ENCODE measurements around the gene KLHDC8A.
A peak's percentile ranks its signal among the peaks of the same experiment; 100 is the strongest.

KLHDC8A gene

DNA sequence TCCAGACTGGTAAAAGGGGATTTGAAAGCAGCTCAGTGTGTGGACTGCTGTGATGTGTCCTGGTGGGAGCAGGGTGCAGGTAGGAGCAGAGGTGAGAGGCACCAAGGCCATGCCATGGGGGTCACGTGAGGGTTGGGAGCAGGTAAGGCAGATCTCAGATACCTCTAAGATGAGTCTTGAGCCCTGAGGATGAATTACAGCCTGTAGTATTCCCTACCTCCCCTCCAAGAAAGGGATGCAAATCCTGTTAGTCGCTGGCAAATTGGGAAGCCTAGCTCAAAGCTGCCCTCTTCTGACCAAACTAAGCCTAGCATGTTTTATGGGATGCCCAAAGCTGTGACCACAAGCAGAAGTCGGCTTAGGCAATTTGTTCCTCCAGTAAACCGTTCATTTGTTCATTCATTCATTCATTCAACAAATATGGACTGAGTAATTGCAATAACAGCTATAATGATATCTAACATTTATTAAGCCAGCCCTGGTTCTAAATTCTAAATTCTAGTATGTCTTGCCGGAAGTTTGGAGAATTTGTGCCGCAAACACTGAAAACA lies 31.3 kb downstream of the KLHDC8A start:
- peak; percentile 32 for DNase-seq (ENCODE audit: low read depth, low spot score)
- H3K4me3 ChIP-seq (ENCODE audit: low read length), result no peak overlapping the region

DNA sequence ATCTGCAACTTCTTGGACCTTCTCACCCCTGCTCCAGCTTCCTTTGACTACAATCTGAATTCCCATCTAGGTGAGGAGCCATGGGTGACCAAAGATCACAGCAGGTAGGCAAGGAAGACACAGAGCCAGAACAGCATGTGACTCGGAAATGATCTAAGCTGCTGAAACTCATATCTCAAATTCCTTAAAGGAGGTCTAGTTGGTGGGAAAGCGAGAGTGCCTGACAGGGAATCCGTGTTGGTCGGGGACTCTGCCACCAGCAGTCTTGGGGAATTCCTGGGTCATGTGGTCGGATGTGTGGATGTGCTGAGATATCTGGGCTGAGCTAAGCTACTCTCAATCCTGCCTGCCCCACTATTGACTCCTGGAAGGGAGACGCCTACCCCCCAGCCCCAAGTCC lies 31.9 kb downstream of the KLHDC8A start:
- no peak overlapping the region for H3K4me3 ChIP-seq (ENCODE audit: low read length)
- DNase-seq (ENCODE audit: low read depth, low spot score), result no peak

DNA sequence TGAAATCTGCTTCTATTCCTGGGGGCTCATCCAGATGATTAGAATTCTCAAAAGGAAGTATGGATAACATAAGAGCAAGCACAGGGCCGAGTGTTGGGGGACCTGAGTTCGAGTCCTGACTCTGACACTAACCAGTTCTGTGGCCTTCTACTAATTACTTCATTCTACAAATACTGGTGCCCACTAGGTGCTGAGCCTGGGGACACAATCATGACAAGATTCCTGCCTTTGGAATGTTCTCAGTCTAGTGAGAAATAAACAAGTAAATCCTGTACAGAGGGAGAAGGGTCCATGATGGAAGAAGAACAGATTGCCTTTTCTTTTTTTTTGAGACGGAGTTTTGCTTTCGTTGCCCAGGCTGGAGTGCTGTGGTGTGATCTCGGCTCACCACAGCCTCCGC lies 32.9 kb downstream of the KLHDC8A start:
- H3K4me3 ChIP-seq (ENCODE audit: low read length), result no peak overlapping the region
- DNase-seq (ENCODE audit: low read depth, low spot score), result no peak

DNA sequence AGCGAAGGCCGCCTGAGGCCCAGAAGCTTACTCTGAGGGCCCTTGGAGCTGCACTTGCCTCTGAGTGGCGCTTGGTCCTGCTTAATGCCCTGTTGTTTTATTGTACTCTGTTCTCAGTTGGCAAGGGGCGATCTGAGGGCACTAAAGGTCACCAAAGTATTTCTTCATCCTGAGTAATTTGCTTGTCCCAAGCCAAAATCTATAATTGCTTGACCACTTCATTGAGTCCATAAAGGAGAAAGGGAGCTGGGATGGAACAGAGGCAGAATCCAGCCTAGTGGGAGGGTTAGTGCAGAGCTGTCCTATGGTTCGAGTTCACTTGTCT lies 34.8 kb downstream of the KLHDC8A start:
- no peak for DNase-seq (ENCODE audit: low read depth, low spot score)
- no peak overlapping the region for H3K4me3 ChIP-seq (ENCODE audit: low read length)

DNA sequence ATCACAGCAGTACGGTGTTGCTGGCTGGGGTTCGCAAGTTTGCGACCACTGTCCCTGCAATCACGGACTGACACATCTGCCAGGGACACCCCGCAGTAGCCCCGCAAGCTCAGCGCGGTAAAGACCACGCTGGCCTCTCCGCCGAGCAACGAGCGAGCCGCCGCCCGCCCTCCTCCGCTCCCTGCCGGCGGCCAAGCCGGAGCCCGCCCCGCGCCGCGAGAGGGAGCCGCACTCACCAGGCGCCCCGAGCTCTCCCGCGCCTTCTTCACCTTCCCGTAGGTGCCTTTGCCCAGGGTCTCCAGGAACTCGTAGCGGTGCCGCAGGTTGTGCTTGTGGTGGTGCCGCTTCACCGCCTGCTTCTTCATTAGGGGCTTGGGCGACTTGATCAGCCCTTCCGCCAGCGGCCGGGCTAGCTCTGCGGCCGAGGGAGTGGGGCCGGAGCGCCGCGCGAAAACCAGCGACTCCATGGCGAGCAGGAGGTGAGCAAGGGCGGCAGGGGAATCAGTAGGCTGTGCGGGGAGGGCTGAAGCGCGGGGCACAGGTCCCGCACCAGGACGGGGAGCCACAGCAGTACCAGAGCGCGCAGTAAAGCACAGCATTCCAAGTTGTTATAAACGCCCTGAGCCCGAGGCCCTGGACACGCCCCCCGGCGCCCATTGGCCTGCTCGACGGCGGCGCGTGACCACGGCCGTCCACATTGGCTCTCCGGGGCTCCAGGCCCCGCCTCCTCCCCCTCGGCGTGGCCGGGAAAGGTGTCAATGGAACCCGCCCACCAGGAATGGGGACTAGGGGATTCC lies 35.4 kb downstream of the KLHDC8A start, which contains the start of gene NUAK2:
Gene NUAK2 (minus strand): TSS at position 584 of the 797 bp plus-strand sequence. CDS start 117 bp downstream, at position 467.
- no peak within 1 kb of the TSS for H3K4me3 ChIP-seq (ENCODE audit: low read length)
- DNase-seq (ENCODE audit: low read depth, low spot score), result no peak

DNA sequence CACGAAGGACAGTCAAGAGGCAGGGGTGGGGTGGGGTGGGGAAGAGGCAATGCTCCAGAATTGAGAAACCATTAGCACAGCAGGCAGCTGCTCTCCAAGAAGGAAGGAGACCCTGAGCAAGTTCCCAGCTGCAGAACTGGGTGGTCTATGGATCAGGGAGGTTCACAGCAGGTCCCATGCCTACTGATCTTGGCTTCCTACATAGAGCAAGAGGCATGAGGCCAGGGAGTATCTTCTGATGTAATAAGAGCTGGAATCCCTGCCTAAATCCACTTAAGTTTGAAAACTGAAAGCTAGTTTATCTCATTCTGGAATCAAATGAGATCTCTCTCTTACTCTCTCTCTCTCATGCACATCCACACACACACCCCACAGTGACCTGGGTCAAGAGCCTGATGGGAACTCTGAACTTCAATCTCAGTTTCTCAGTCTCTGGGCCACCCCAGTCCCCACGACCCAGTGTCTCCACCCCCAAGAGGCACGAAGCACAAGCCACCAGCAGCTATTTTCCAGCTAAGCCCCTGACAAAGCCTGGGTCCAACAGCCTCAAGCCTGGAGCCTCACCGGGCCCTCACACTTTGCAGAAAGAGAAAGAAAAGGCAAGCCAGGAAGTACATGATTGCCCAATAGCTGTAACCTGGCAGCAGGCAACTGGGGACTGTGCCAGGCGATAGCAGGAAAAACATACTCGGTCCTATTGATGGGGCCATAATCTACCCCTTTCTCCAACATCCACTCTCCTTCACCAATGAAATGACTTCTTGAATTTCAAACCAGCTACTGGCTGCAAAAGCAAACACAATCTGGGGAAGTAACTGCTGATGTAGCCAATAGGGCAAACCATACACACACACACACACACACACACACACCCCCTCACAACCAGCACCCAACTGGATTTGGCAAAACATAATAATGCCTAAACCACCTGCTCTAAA lies 37.4 kb downstream of the KLHDC8A start:
- H3K4me3 ChIP-seq (ENCODE audit: low read length), result no peak overlapping the region
- DNase-seq (ENCODE audit: low read depth, low spot score), result no peak

DNA sequence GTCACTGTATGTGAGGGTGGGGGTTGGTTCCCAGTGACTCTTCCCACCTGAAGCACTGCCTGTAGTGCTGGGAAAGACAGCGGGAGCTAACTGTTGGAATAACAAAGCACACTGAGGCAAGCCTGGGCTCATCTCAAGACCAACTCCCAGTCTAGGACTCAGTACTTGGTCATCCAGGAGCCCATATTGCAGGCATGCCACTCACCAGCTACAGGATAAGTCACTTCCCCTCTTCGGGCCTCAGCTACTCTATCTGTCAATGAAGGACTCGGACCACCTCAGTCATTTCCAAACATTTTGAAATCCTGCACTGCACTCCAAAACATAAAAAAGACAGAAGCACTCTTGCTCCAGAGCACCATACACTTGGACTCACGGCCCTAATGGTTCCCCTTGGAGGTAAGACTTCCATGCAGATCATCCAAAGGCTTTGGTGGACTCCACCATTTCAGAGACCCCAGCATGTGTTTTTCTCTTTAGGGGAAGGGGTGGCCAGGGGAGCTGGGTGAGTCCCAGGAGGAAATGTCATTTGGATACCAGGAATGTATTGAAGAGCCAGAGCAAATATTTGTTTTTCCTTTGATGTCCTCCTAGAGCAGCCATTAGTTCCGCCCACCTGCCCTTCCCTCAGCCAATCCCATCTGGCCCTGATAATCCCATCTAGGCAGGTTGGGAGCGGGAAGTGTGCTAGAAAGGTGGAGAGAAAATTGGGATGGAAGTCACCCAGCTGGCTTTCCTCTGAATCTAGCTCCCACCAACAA lies 38.3 kb downstream of the KLHDC8A start:
- no peak for DNase-seq (ENCODE audit: low read depth, low spot score)
- H3K4me3 ChIP-seq (ENCODE audit: low read length), result no peak overlapping the region

DNA sequence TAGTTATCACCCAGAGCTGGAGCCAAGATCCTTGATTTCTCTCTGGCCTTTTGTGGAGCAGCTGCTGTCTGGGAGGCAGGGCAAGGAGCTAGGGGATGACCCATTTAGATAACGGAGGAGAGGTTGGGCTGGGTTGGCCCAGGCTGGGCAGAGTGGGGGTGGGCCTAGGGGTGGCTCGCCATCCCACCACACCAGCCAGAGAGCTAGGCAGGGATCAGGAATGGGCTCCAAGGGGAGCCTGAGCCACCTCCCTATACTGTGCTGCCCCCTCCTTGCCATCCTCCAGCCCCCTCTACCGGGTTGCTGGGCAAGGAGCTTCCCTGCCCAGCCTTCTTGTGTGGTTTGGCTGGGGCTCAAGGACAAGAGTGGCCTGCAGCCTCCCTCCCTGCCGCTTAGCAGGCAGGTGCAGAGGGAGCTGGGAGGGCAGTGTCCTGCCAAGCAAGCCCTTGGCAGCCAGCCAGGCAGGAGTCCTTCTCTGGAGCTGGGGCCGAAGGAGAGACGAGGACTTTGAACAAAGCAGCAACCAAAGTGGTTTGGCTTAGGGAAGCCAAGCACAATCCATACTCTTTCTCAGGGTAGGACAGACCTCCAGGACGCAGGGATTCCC lies 39.3 kb downstream of the KLHDC8A start:
- no peak for DNase-seq (ENCODE audit: low read depth, low spot score)

DNA sequence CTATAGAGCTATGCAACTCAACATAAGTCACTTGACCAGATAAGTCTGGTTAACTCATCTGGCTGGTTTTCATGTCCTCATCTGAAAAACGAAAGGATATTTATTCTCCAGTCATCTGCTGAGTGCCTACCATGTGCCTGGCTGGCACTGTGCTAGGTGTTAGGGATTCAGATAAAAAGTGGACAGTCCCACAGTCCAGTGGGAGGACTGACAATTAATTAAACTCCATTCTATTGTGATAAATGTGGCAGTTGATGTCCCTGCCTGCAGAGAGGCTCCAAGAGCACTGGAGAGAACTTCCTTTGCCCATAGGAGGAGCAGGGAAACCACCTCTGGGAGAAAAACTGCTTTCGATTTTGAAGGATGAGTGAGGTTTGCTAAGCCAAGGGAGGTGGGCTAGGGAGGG lies 40.6 kb downstream of the KLHDC8A start:
- no peak for DNase-seq (ENCODE audit: low read depth, low spot score)
- H3K4me3 ChIP-seq (ENCODE audit: low read length), result no peak overlapping the region

More for the DNA sequence above, 39.3 kb downstream of the KLHDC8A start:
- H3K4me3 ChIP-seq (ENCODE audit: low read length), result no peak overlapping the region

DNA sequence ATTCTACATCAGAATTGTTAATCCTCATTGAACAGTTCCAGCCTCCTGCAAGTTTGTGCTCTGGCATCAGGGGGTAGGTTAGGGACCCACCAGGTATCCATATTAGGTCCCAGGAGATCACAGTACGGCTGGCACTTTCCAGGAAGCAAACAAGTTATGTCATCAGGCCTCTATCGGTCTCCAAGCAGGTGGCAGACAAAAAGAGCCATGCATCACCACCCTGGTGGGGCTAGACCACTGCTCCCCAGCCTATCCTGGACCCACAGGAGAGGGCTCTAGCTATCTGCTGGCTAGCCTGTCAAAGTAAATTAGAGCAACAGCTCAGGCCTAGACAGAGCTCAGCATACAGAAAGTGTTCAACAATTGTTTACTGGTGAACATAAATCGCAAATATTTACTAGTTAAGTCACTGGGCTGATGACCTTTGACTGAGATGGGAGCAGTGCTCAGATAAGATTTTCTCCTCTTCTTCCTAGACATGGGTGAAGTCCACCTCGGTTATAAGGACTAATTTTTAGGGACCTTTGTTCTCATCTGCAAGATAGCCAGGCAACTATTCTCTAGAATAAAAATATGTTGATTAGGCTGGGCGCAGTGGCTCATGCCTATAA lies 41.6 kb downstream of the KLHDC8A start:
- no peak overlapping the region for H3K4me3 ChIP-seq (ENCODE audit: low read length)
- DNase-seq (ENCODE audit: low read depth, low spot score), result no peak

DNA sequence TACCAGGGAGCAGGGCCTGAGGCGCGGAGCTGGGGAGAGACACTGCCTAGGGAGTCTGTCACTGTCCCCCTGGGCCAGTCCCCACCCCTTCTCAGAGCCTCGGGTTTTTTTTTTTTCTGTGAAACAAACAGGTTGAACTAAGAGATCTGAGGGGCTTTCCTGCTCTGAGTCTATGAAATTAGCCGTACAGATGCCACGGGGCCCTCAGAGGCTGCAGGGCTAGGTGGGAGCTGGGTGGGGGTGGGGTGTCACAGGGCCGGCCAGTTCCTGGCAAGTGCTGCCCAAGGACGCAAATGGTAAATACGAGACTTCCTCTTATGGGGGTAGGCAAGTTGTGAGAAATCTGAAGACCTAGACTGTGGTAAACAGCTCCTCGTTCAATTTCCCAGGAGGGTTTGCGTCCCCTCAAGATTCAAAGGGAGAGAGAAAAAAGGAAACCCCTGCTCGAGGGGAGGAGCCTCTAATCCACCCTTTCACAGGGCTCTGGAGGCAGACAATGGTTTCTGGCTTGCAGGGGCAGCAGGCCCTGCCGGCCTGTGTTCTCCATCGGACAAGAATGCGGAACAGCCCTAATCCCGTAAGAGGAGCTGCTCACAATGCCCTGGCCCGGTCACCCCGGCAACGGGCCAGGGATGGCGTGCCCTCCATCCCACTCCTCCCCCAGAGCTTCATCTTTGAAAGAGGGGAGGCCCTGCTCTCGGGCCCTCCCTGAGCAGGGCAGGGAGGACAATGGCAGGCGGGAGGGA lies 43.0 kb downstream of the KLHDC8A start:
- H3K4me3 ChIP-seq (ENCODE audit: low read length), result no peak overlapping the region
- DNase-seq (ENCODE audit: low read depth, low spot score), result no peak

DNA sequence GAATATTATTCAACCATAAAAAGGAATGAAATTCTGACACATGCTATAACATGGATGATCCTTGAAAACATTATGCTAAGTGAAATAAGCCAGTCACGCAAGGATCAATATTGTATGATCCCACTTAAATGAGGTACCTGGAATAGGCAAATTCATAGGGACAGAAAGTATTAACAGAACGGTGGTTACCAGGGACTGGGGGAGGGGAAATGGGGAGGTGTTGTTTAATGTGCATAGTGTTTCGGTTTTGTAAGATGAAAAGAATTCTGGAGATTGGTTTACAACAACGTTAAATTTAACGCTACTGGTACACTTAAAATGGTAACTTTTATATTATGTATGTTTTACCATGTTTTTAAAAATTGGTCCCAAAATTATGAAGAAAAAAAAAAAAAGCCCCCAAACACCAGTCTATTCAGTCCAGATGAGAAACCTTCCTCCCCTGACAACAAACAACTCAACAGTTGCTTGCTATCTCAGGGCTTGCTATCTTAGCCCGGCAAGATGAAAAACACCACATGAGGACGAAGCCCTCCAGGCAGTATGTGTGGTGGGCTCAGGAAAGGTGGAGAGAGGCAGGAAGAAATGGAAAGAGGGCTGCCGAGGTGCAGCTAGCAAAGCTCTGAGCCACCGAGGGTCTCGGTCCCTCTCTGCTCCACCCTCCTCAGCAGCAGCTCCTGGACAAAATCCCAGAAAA lies 43.7 kb downstream of the KLHDC8A start:
- DNase-seq (ENCODE audit: low read depth, low spot score), result no peak
- H3K4me3 ChIP-seq (ENCODE audit: low read length), result no peak overlapping the region

DNA sequence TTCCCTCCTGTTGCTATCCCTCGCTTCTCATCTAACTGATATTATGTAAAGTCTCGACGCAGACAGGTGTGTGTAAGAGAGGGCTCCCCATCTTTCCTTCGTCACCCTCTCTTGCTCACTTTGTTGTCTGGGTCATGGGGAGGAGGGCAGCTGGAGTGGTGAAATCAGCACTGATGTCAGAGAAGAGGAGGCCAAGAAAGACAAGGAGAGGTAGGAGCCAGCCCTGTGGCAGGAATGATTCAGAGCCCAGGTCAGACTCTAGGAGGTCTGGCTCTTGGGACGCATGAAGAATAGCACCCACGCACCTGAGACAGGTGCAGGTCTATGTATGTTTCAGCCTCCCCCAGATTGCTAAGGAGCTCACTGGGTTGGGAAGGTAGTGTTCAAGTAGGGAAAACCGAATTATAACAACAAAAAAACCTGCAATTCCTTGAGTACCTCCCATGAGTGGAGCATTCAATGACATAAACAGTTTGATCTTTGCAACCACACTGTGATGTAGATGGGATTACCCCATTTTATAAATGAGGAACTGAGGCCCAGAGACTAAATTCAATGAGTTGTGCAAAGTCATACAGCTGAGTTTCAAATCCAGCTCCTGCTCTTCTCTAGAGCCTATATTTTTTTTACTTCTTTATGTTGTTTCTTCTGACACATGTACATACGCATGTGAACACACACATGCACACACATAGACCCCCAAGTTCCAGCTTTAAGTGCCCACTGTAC lies 45.6 kb downstream of the KLHDC8A start:
- H3K4me3 ChIP-seq (ENCODE audit: low read length), result no peak overlapping the region
- DNase-seq (ENCODE audit: low read depth, low spot score), result no peak

DNA sequence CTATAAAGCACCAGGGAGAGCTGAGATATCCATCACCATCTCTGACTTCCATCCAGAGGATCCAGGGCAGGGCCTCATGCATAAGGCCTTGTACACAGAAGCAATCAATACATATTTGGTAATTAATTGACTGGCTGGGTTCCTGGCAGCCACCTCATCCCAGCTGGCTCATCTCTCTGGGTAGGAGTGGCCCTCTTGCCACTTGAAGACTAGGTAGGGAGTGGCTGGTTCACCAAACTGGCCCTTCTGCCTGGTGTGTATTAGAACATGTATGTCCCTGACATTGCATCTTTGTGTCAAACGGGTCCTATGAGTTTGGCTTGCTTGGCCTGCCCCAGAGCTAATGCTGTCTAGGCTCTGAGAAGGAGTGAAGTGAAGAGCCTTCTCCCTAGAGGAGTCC lies 47.0 kb downstream of the KLHDC8A start:
- no peak overlapping the region for H3K4me3 ChIP-seq (ENCODE audit: low read length)
- no peak for DNase-seq (ENCODE audit: low read depth, low spot score)

DNA sequence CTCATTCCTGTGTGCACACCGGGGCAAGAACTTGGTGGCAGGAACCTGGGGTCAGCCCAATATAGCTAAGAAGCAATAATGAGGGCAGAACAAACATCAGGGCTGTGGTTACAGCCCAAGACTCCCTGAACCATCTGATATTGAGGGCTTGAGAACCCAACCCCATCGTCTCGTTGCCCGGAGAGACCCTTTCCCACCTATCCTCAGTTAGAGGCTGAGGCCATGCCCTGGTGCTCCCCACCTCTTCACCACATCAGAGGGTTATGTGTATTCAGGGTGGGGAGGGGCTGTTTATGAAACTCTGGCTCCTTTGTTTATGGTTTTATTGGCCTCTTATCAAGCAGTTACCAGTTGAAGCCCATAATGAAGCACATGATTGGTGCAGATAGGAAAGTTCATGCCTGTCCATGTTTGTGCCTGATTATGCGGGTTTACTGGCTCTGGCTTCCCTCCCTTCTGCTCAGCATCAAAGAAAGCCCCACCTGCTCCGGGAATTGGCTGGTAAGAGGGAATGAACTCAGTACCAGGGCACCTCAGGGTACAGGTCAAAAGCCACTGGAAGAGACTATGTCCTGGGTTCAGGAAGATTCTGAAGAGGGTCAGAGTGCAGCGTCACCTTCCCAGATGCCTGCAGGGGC lies 49.7 kb downstream of the KLHDC8A start:
- no peak for DNase-seq (ENCODE audit: low read depth, low spot score)

DNA sequence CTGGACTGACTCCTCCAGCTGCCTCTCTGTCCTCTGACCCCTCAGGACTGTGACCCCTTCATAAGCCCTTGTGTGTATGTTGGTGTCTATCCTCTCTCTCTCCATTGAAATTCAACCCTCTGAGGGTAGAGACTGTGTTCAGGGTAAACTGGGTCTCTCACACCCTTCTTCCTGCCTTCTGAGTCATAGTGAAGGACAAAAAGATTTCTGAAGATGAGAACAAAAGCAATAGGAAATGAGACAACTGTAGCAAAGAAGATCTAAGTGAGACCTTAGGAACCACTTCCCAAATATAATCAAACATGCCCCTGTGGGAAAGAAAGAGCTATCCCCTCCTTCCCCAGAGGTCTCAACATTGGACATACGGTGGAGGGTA lies 52.0 kb downstream of the KLHDC8A start:
- no peak overlapping the region for H3K4me3 ChIP-seq (ENCODE audit: low read length)
- no peak for DNase-seq (ENCODE audit: low read depth, low spot score)

More for the DNA sequence above, 49.7 kb downstream of the KLHDC8A start:
- no peak overlapping the region for H3K4me3 ChIP-seq (ENCODE audit: low read length)

Data from Jurkat, Clone E6-1 (cell line).